Activated CD8-positive, alpha-beta T cell treated with anti-CD3 and anti-CD28 coated beads for 36 hours (primary cell): Measurements from ENCODE around the gene MTMR12. TPM values are rescaled to one million over a fixed set of nuclear protein-coding genes. Genes with fewer than 3 reads are reported as not detected.

Experiments
- ATAC-seq: fragments of 200-7000 bp; cut with Tn5 transposase; one replicate; pipeline ENCODE4 v1.10.0; 2021; ENCODE audit warnings: mild to moderate bottlenecking, moderate library complexity
- CTCF ChIA-PET: fragments of 350-600 bp; sonication (Branson Sonifier 250); formaldehyde crosslinking; loops from one replicate; lab custom pipeline; 2021; ENCODE audit warnings: antibody characterized with exemption; lab: Charles Lee
- POLR2A ChIA-PET: fragments of 350-600 bp; sonication (Branson Sonifier 250); formaldehyde crosslinking; loops from one replicate; lab custom pipeline; 2021; ENCODE audit warnings: antibody characterized with exemption; lab: Charles Lee
- DNase-seq: peaks from one replicate; pipeline ENCODE4 v3.0.0-alpha.2; 2020
- H3K27ac Mint-ChIP-seq: one replicate; pipeline ENCODE4 v1.8.0; 2021; ENCODE audit warnings: mild to moderate bottlenecking, mixed read lengths
- H3K27me3 Mint-ChIP-seq: one replicate; pipeline ENCODE4 v1.8.0; 2021; ENCODE audit warnings: mixed read lengths
- H3K36me3 Mint-ChIP-seq: one replicate; pipeline ENCODE4 v1.8.0; 2021; ENCODE audit warnings: low read depth, mixed read lengths
- H3K4me1 Mint-ChIP-seq: one replicate; pipeline ENCODE4 v1.8.0; 2021; ENCODE audit warnings: low read depth, mixed read lengths
- H3K4me3 Mint-ChIP-seq: one replicate; pipeline ENCODE4 v1.8.0; 2021; ENCODE audit warnings: mild to moderate bottlenecking, moderate library complexity, mixed read lengths
- H3K9me3 Mint-ChIP-seq: one replicate; pipeline ENCODE4 v1.8.0; 2021; ENCODE audit warnings: mixed read lengths
- intact Hi-C: fragments of 100-400 bp; cut with micrococcal nuclease; formaldehyde crosslinking; loops from one replicate; pipeline ENCODE4 v1.10.0; 2022
- total RNA-seq, 2 experiments: library from RNA; stranded (reverse); gene quantifications; one replicate each; pipeline ENCODE4 v1.2.3, GENCODE V29; 2021
- TF ChIP-seq, protein P1 (sequence below): fragments of 200-600 bp; IDR thresholded peaks from one replicate; pipeline ENCODE4 v1.8.0; 2022; ENCODE audit warnings: antibody characterized with exemption, mild to moderate bottlenecking

MTMR12 gene
- total RNA-seq, 2 experiments from 2014 or later: 19.7 to 19.9 TPM

DNA sequence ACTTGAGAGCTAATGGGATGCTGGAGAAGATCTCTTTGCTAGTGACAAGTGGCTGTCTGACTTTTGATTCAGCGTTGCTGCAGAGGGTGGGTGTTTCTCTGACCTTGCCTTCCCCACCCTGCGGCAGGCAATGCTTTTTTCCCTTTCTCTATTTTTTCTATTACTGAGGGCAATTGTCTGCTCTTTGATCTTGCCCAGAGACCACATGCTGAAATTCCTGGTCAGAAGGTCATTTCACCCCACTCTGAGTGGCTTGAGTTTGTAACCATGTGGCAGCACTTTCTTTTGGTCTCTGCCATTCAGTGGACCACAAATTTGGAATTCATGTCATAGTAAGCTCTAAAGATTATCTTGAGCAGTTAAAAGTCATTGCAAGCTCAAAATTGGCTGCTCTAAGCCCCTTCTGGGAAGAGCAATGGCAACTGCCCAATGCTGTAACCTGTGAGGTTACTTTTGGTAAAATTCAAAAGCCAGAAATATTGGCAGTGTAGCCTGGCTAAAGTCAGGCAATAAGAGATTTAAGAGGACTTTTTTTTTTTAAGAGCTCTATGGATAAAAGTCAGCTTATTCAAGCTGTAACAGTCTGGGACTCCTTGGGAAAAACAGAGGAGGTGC is 30.4 kb upstream of the MTMR12 start:
- ChIA-PET POLR2A (interaction anchor here (1.4 kb wide), 1 partner anchor 10 kb away, joined by 4 read pairs; no protein-coding TSS in a partner anchor), CTCF (interaction anchor here (2.5 to 3.4 kb wide), 2 partner anchors 14 to 111 kb away, joined by 11 to 14 read pairs; no protein-coding TSS in a partner anchor)
- intact Hi-C loops: no loop called here
- DNase-seq (no peak), ATAC-seq (no peak)
- TF ChIP-seq, protein P1, sequence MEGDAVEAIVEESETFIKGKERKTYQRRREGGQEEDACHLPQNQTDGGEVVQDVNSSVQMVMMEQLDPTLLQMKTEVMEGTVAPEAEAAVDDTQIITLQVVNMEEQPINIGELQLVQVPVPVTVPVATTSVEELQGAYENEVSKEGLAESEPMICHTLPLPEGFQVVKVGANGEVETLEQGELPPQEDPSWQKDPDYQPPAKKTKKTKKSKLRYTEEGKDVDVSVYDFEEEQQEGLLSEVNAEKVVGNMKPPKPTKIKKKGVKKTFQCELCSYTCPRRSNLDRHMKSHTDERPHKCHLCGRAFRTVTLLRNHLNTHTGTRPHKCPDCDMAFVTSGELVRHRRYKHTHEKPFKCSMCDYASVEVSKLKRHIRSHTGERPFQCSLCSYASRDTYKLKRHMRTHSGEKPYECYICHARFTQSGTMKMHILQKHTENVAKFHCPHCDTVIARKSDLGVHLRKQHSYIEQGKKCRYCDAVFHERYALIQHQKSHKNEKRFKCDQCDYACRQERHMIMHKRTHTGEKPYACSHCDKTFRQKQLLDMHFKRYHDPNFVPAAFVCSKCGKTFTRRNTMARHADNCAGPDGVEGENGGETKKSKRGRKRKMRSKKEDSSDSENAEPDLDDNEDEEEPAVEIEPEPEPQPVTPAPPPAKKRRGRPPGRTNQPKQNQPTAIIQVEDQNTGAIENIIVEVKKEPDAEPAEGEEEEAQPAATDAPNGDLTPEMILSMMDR: no peak
- Mint-ChIP-seq H3K4me1 (no peaks in the 10 kb centered on the region), H3K36me3 (peaks cover 6% of the 10 kb centered on the region), H3K4me3 (no peak overlapping the region), H3K27ac (no peak overlapping the region), H3K9me3 (peaks cover 14% of the 10 kb centered on the region), H3K27me3 (no peaks in the 10 kb centered on the region)

DNA sequence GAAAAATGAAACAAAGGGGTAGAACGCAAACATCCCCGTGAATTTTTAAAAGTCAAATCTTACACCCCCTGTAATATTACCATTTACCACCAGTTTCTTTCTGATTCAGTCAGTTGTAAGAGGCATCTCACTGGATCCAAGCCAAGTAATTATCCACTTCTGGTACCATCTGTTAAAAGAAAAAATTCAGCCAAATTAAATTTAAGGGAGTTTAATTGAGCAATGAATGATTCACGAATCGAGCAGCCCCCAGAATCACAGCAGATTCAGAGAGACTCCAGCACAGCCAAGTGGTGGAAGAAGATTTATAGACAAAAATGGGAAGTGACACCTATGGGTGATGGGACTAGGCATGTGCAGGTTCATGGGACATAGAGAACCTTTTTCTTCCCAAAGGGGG is 29.9 kb upstream of the MTMR12 start:
- Mint-ChIP-seq H3K36me3 (peaks cover 7% of the 10 kb centered on the region), H3K4me3 (no peak overlapping the region), H3K27me3 (no peaks in the 10 kb centered on the region), H3K9me3 (peaks cover 16% of the 10 kb centered on the region), H3K27ac (no peak overlapping the region), H3K4me1 (no peaks in the 10 kb centered on the region)
- TF ChIP-seq, protein P1: no peak
- ChIA-PET POLR2A (interaction anchor here (1.4 kb wide), 1 partner anchor 10 kb away, joined by 4 read pairs; no protein-coding TSS in a partner anchor), CTCF (interaction anchor here (0.7 to 3.4 kb wide), 2 partner anchors 13 to 108 kb away, joined by 3 to 14 read pairs; no protein-coding TSS in a partner anchor)
- intact Hi-C loops: no loop called here
- no peak for ATAC-seq
- DNase-seq: no peak

DNA sequence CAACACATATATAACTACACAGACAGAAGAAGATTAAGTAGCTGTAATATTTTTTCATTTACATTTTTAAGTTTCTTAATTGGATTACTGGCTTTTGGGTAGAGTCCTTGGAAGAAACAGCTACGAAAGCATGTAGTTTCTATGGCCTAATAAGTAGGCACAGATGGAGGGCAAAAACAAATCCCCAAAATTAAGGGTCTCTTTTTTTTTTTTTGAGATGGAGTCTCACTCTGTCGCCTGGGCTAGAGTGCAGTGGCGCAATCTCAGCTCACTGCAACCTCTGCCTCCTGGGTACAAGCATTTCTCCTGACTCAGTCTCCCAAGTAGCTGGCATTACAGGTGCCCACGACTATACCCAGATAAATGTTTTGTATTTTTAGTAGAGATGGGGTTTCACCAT is 27.1 kb upstream of the MTMR12 start:
- H3K4me1 Mint-ChIP-seq: no peaks in the 10 kb centered on the region
- peaks cover 7% of the 10 kb centered on the region for H3K36me3 Mint-ChIP-seq
- TF ChIP-seq, protein P1: no peak
- peaks cover 13% of the 10 kb centered on the region for H3K9me3 Mint-ChIP-seq
- no peak overlapping the region for H3K27ac Mint-ChIP-seq
- H3K4me3 Mint-ChIP-seq: no peak overlapping the region
- ChIA-PET POLR2A (no interaction called here), CTCF (interaction anchor here (1.1 to 2.2 kb wide), 2 partner anchors 10 to 26 kb away, joined by 3 to 11 read pairs; no protein-coding TSS in a partner anchor)
- DNase-seq: no peak
- intact Hi-C loops: no loop called here
- ATAC-seq: no peak
- no peaks in the 10 kb centered on the region for H3K27me3 Mint-ChIP-seq

DNA sequence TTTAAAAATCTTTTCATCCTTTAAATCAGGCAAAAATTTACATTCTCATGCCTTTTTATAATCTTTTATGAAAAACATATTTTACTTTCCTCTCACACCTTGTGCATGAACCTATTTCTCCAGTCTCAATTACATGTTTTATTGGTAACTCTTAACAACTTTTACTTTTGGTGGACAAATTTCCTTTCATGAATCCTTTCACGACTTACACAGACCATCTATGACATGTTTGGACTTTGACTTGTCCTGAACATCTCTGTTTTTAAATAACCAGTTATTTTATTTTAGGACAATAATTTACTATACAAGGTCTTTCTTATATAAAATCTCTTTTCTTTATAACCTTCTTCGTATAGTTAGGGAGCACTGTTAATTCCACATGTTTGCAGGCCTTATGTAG is 26.5 kb upstream of the MTMR12 start:
- no peak for DNase-seq
- ChIA-PET CTCF (interaction anchor here (1.1 to 2.2 kb wide), 3 partner anchors 9 to 26 kb away, joined by 3 to 11 read pairs (median 3); no protein-coding TSS in a partner anchor), POLR2A (no interaction called here)
- no peak for ATAC-seq
- Mint-ChIP-seq H3K27ac (no peak overlapping the region), H3K9me3 (peaks cover 13% of the 10 kb centered on the region), H3K27me3 (no peaks in the 10 kb centered on the region), H3K36me3 (peaks cover 7% of the 10 kb centered on the region), H3K4me1 (no peaks in the 10 kb centered on the region), H3K4me3 (no peak overlapping the region)
- intact Hi-C loops: no loop called here
- TF ChIP-seq, protein P1: no peak

DNA sequence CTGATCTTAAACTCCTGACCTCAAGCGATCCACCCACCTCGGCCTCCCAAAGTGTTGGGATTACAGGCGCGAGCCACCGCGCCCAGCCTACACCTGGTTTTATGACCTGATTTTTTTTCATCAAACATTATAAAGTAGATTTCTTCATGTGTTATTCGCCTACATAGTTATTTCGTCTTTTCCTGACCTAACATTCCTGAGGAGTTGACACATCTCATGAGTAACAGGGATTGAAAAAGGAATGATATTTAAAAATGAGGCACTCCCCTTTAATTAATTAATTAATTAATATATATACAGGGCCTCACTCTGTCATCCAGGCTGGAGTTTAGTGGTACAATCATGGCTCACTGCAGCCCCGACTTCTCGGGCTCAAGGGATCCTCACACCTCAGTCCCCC is 20.2 kb upstream of the MTMR12 start:
- ATAC-seq: no peak
- intact Hi-C loops: no loop called here
- Mint-ChIP-seq H3K9me3 (peaks cover under 1% of the 10 kb centered on the region), H3K36me3 (no peaks in the 10 kb centered on the region), H3K27me3 (no peaks in the 10 kb centered on the region), H3K27ac (no peak overlapping the region), H3K4me3 (no peak overlapping the region), H3K4me1 (no peaks in the 10 kb centered on the region)
- CTCF ChIA-PET: no interaction called here
- no peak for DNase-seq
- TF ChIP-seq, protein P1: no peak
- POLR2A ChIA-PET: no interaction called here
